HEK293T (cell line): ENCODE data around the gene DNMT3B.

Source experiments
- CTCF ChIA-PET: fragments of 350-600 bp; formaldehyde crosslinking; extraction: SDS; loops from one replicate; lab custom pipeline; 2021; ENCODE audit warnings: antibody characterized with exemption, inconsistent platforms; lab: Yijun Ruan, JAX
- POLR2A ChIA-PET: fragments of 350-600 bp; formaldehyde crosslinking; extraction: SDS; loops from one replicate; lab custom pipeline; 2020; ENCODE audit warnings: antibody characterized with exemption, inconsistent platforms; lab: Yijun Ruan, JAX
- DNase-seq: peaks from one replicate; pipeline ENCODE4 v3.0.0; 2012; ENCODE audit warnings: mixed read lengths; ENCODE audit errors: extremely low spot score
- ARNT ChIP-seq: fragments of 450-650 bp; IDR thresholded peaks from 2 replicates; pipeline ENCODE4 v1.6.1; 2017; ENCODE audit warnings: mild to moderate bottlenecking
- BHLHE40 ChIP-seq: fragments of 450-650 bp; IDR thresholded peaks from 2 replicates; pipeline ENCODE4 v1.6.1; 2016; ENCODE audit warnings: mild to moderate bottlenecking, moderate library complexity, borderline replicate concordance
- CTBP1 ChIP-seq: fragments of 450-650 bp; IDR thresholded peaks from 2 replicates; pipeline ENCODE4 v1.6.1; 2016; ENCODE audit warnings: borderline replicate concordance
- ELF4 ChIP-seq: fragments of 450-650 bp; IDR thresholded peaks from 2 replicates; pipeline ENCODE4 v1.6.1; 2017; ENCODE audit warnings: antibody characterized with exemption
- FOXA1 ChIP-seq: fragments of 450-650 bp; IDR thresholded peaks from 2 replicates; pipeline ENCODE4 v1.6.1; 2016; ENCODE audit warnings: mild to moderate bottlenecking
- FOXK2 ChIP-seq: fragments of 450-650 bp; IDR thresholded peaks from 2 replicates; pipeline ENCODE4 v1.6.1; 2016; ENCODE audit warnings: mild to moderate bottlenecking
- FOXM1 ChIP-seq: fragments of 450-650 bp; IDR thresholded peaks from 2 replicates; pipeline ENCODE4 v1.6.1; 2017; ENCODE audit warnings: mild to moderate bottlenecking, borderline replicate concordance
- HDGF ChIP-seq: fragments of 450-650 bp; IDR thresholded peaks from 2 replicates; pipeline ENCODE4 v1.6.1; 2017; ENCODE audit warnings: antibody characterized with exemption, borderline replicate concordance
- L3MBTL2 ChIP-seq: fragments of 450-650 bp; conservative IDR thresholded peaks from 2 replicates; pipeline ENCODE4 v1.6.1; 2016; ENCODE audit warnings: mild to moderate bottlenecking
- LEF1 ChIP-seq: fragments of 450-650 bp; IDR thresholded peaks from 2 replicates; pipeline ENCODE4 v1.6.1; 2017; ENCODE audit warnings: mild to moderate bottlenecking, borderline replicate concordance
- NFRKB ChIP-seq: fragments of 450-650 bp; IDR thresholded peaks from 2 replicates; pipeline ENCODE4 v1.6.1; 2016; ENCODE audit warnings: mild to moderate bottlenecking, moderate library complexity
- PKNOX1 ChIP-seq: fragments of 450-650 bp; IDR thresholded peaks from 2 replicates; pipeline ENCODE4 v1.6.1; 2016
- SP1 ChIP-seq: fragments of 450-650 bp; IDR thresholded peaks from 2 replicates; pipeline ENCODE4 v1.6.1; 2017
- SUZ12 ChIP-seq: fragments of 450-650 bp; IDR thresholded peaks from 2 replicates; pipeline ENCODE4 v1.6.1; 2016; ENCODE audit warnings: mild to moderate bottlenecking
- TARDBP ChIP-seq: fragments of 450-650 bp; IDR thresholded peaks from 2 replicates; pipeline ENCODE4 v1.6.1; 2016
- ZNF384 ChIP-seq: fragments of 450-650 bp; IDR thresholded peaks from 2 replicates; pipeline ENCODE4 v1.6.1; 2016

The DNMT3B gene

GRCh38 chr20:32804817-32805216, 42.6 kb downstream of the DNMT3B start:
- DNase-seq: no peak
- CTCF ChIA-PET: no interaction called here

GRCh38 chr20:32805721-32806120, 43.5 kb downstream of the DNMT3B start:
- CTCF ChIA-PET: no interaction called here
- no peak for DNase-seq
- POLR2A ChIA-PET: interaction anchor here (0.9 kb wide), 1 partner anchor 14 kb away, joined by 4 read pairs; the partner anchor contains the start of gene MAPRE1
- TF ChIP-seq FOXK2 (no peak), SP1 (no peak), BHLHE40 (no peak), ZNF384 (no peak), HDGF (no peak), CTBP1 (no peak), TARDBP (no peak), L3MBTL2 (no peak), NFRKB (no peak), SUZ12 (no peak), FOXA1 (no peak), PKNOX1 (no peak), ELF4 (no peak), FOXM1 (no peak), ARNT (no peak), LEF1 (no peak)

More at GRCh38 chr20:32804817-32805216, 42.6 kb downstream of the DNMT3B start:
- no peak for TF ChIP-seq FOXA1
- no peak for TF ChIP-seq CTBP1
- no peak for TF ChIP-seq ELF4
- no peak for TF ChIP-seq ZNF384
- TF ChIP-seq LEF1: no peak
- no peak for TF ChIP-seq BHLHE40
- no peak for TF ChIP-seq FOXK2
- no peak for TF ChIP-seq HDGF
- no peak for TF ChIP-seq L3MBTL2
- TF ChIP-seq NFRKB: no peak
- TF ChIP-seq PKNOX1: no peak
- TF ChIP-seq TARDBP: no peak
- TF ChIP-seq SP1: no peak
- TF ChIP-seq SUZ12: no peak
- no peak for TF ChIP-seq ARNT
- no peak for TF ChIP-seq FOXM1
- POLR2A ChIA-PET: no interaction called here

- TF ChIP-seq TARDBP: no peak
- TF ChIP-seq CTBP1: no peak
- no peak for TF ChIP-seq ARNT
- no peak for TF ChIP-seq L3MBTL2
- TF ChIP-seq ELF4: no peak
- no peak for TF ChIP-seq LEF1
- TF ChIP-seq SP1: no peak
- no peak for TF ChIP-seq FOXM1
- no peak for TF ChIP-seq PKNOX1
- no peak for TF ChIP-seq HDGF
- no peak for TF ChIP-seq NFRKB
- no peak for TF ChIP-seq SUZ12
- DNase-seq: no peak
- ChIA-PET CTCF (no interaction called here), POLR2A (no interaction called here)
These were observed 44.2 kb downstream of the DNMT3B start for GRCh38 chr20:32806356-32806755.

- POLR2A ChIA-PET: no interaction called here
- CTCF ChIA-PET: no interaction called here
- no peak for DNase-seq
- no peak for TF ChIP-seq BHLHE40
- TF ChIP-seq NFRKB: no peak
- no peak for TF ChIP-seq SP1
- no peak for TF ChIP-seq HDGF
- TF ChIP-seq FOXA1: no peak
- no peak for TF ChIP-seq SUZ12
- TF ChIP-seq ELF4: no peak
- no peak for TF ChIP-seq ZNF384
- TF ChIP-seq FOXM1: no peak
- no peak for TF ChIP-seq ARNT
- no peak for TF ChIP-seq LEF1
- TF ChIP-seq CTBP1: no peak
- TF ChIP-seq PKNOX1: no peak
- TF ChIP-seq FOXK2: no peak
- TF ChIP-seq TARDBP: no peak
- TF ChIP-seq L3MBTL2: no peak
These were observed 45.5 kb downstream of the DNMT3B start for GRCh38 chr20:32807706-32808105.

- POLR2A ChIA-PET: interaction anchor here (0.7 kb wide), 1 partner anchor 12 kb away, joined by 3 read pairs; no protein-coding TSS in a partner anchor
- TF ChIP-seq CTBP1 (no peak), SP1 (no peak), L3MBTL2 (no peak), TARDBP (no peak), BHLHE40 (no peak), LEF1 (no peak), FOXA1 (no peak), ELF4 (no peak)
- CTCF ChIA-PET: no interaction called here
- no peak for DNase-seq
These were observed 46.3 kb downstream of the DNMT3B start for GRCh38 chr20:32808438-32808837.

GRCh38 chr20:32809907-32810306, 47.7 kb downstream of the DNMT3B start:
- CTCF ChIA-PET: no interaction called here

More at GRCh38 chr20:32809907-32810306, 47.7 kb downstream of the DNMT3B start:
- POLR2A ChIA-PET: no interaction called here
- no peak for DNase-seq
- no peak for TF ChIP-seq BHLHE40
- TF ChIP-seq SP1: no peak
- no peak for TF ChIP-seq LEF1
- no peak for TF ChIP-seq HDGF
- TF ChIP-seq TARDBP: no peak
- TF ChIP-seq ZNF384: no peak
